HepG2 (cell line): ENCODE data around the gene GCLM. TPM values are rescaled to one million over a fixed set of nuclear protein-coding genes. Genes with fewer than 3 reads are reported as not detected.
A peak's percentile ranks its signal among the peaks of the same experiment; 100 is the strongest.

Experiments used
- ARID2 ChIP-seq: sonication (generic); formaldehyde crosslinking; IDR thresholded peaks from 2 replicates; pipeline ENCODE4 v1.8.1; 2022; ENCODE audit warnings: mild to moderate bottlenecking, missing genetic modification reagents, borderline replicate concordance
- GTF2F1 ChIP-seq: fragments of 150-350 bp; IDR thresholded peaks from 2 replicates; pipeline ENCODE4 v1.6.1; 2014; ENCODE audit warnings: low read length
- NFYC ChIP-seq: IDR thresholded peaks from 2 replicates; pipeline ENCODE4 v1.6.1; 2016; ENCODE audit warnings: missing genetic modification reagents, missing compliant biosample characterization
- NPAS2 ChIP-seq: sonication (generic); formaldehyde crosslinking; IDR thresholded peaks from 2 replicates; pipeline ENCODE4 v1.8.0; 2022; ENCODE audit warnings: mild to moderate bottlenecking, missing genetic modification reagents, borderline replicate concordance
- PAF1 ChIP-seq: IDR thresholded peaks from 2 replicates; pipeline ENCODE4 v1.6.1; 2016; ENCODE audit warnings: missing genetic modification reagents, missing compliant biosample characterization
- PCBP2 ChIP-seq: fragments of 200-400 bp; formaldehyde crosslinking; optimal IDR thresholded peaks from 2 replicates; pipeline ENCODE3; 2018; ENCODE audit warnings: low read length, low read depth; ENCODE audit not compliant: poor library complexity, severe bottlenecking
- PHF5A ChIP-seq: IDR thresholded peaks from one replicate; pipeline ENCODE4 v1.6.1; 2018; ENCODE audit warnings: low read depth, missing genetic modification reagents; ENCODE audit not compliant: unreplicated experiment
- RBAK ChIP-seq: sonication (generic); formaldehyde crosslinking; IDR thresholded peaks from 2 replicates; pipeline ENCODE4 v1.5.1; 2020; ENCODE audit warnings: mild to moderate bottlenecking, missing genetic modification reagents
- SRSF4 ChIP-seq: fragments of 200-400 bp; formaldehyde crosslinking; IDR thresholded peaks from one replicate; pipeline ENCODE4 v1.6.1; 2018; ENCODE audit warnings: mild to moderate bottlenecking, low read depth, low read length, moderate library complexity; ENCODE audit not compliant: poor library complexity, severe bottlenecking
- SUZ12 ChIP-seq: fragments of 150-350 bp; IDR thresholded peaks from 2 replicates; pipeline ENCODE4 v1.6.1; 2014; ENCODE audit warnings: low read depth, low read length
- ZMYM2 ChIP-seq: sonication (generic); formaldehyde crosslinking; IDR thresholded peaks from 2 replicates; pipeline ENCODE4 v1.8.0; 2022; ENCODE audit warnings: mild to moderate bottlenecking, missing genetic modification reagents
- ZNF256 ChIP-seq: sonication (generic); formaldehyde crosslinking; conservative IDR thresholded peaks from 2 replicates; pipeline ENCODE4 v1.4.0; 2020; ENCODE audit warnings: missing genetic modification reagents
- ZNF724P ChIP-seq: sonication (generic); formaldehyde crosslinking; IDR thresholded peaks from 2 replicates; pipeline ENCODE4 v1.8.0; 2022; ENCODE audit warnings: missing genetic modification reagents, borderline replicate concordance
- polyA plus RNA-seq, 8 experiments: library from polyadenylated mRNA; depleted of rRNA in 3 of 8; stranded (reverse) in 7 of 8; unstranded in 1 of 8; fragments of >200 nt; fragmentation: Illumina TruSeq in 4 of 8; extraction: Trizol in 4 of 8; gene quantifications; 2 replicates each; pipeline versions ENCODE4 v1.2.1 to v1.2.3, GENCODE V29; 2011 to 2016; ENCODE audit warnings: low read depth in 4 of 8, missing spikeins in 1 of 8, mixed read lengths in 1 of 8; ENCODE audit not compliant: insufficient read depth in 1 of 8
- total RNA-seq, 5 experiments: library from RNA; depleted of rRNA; stranded (reverse); fragments of >200 nt; fragmentation: Illumina TruSeq; extraction: Trizol; gene quantifications; 2 replicates each; pipeline ENCODE4 v1.2.3, GENCODE V29; 2016; ENCODE audit warnings: low read depth in 1 of 5
- TF ChIP-seq, protein P1 (sequence below): sonication (generic); formaldehyde crosslinking; IDR thresholded peaks from 2 replicates; pipeline ENCODE4 v1.4.0; 2020; ENCODE audit warnings: missing genetic modification reagents, borderline replicate concordance
- TF ChIP-seq, protein P2 (sequence below): sonication (generic); formaldehyde crosslinking; IDR thresholded peaks from 2 replicates; pipeline ENCODE4; 2020; ENCODE audit warnings: missing genetic modification reagents, mild to moderate bottlenecking, borderline replicate concordance
- TF ChIP-seq, protein P3 (sequence below): IDR thresholded peaks from 2 replicates; pipeline ENCODE4 v1.6.1; 2012; ENCODE audit warnings: inconsistent platforms
- TF ChIP-seq, protein P4 (sequence below): sonication (generic); formaldehyde crosslinking; IDR thresholded peaks from 2 replicates; pipeline ENCODE4 v1.5.1; 2020; ENCODE audit warnings: missing genetic modification reagents, mild to moderate bottlenecking, borderline replicate concordance

Gene GCLM
- total and polyA plus RNA-seq, 2 of the 13 experiments (the other 11 are each of a cell fraction or from before 2014, with no cell fraction given): 8.7 to 29.9 TPM

DNA sequence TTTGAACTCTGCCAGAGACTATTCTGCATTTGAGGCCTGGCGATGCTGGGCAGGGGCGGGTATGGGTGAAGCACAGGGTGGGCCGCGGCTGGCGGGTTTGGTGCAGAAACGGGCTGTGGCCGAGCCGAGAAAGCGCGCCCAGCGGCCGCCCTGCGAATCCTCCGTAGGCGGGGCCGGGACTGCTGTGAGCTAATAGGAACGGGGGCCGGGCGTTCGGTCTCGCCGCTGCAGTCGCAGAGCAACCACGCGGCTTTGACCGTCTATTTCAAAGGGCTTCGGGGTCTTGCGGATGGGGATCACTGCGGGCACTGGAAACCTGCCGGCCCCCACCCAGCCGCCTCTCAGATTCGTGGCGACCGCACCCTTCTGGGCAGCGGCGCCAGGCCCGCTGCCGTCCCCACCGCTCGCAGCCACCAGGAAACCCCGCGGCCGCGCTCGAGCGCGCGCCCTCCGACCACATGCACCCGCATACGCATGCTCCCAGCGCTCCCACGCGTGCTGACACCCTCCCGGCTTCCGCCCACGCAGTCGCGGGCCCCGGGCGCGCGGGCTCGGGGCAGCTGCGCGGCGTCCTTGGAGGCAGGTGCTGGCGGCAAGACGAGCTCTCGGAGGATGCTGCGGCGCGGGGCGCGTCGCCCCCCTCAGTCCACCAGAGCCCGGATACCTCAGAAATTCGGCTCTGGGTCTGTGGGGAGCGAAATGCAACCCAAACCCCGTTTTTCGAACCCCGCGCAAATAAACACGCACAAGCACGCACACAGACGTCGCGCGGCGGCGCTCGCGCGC lies 62.8 kb downstream of the GCLM start (continued):
- no peak for TF ChIP-seq PCBP2
- no peak for TF ChIP-seq SRSF4
- no peak for TF ChIP-seq ARID2 (CRISPR knock-in tag)
- TF ChIP-seq GTF2F1: no peak
- no peak for TF ChIP-seq ZNF724P (CRISPR knock-in tag)
- TF ChIP-seq NFYC (CRISPR knock-in tag): no peak
- no peak for TF ChIP-seq PAF1
- TF ChIP-seq, protein P1, sequence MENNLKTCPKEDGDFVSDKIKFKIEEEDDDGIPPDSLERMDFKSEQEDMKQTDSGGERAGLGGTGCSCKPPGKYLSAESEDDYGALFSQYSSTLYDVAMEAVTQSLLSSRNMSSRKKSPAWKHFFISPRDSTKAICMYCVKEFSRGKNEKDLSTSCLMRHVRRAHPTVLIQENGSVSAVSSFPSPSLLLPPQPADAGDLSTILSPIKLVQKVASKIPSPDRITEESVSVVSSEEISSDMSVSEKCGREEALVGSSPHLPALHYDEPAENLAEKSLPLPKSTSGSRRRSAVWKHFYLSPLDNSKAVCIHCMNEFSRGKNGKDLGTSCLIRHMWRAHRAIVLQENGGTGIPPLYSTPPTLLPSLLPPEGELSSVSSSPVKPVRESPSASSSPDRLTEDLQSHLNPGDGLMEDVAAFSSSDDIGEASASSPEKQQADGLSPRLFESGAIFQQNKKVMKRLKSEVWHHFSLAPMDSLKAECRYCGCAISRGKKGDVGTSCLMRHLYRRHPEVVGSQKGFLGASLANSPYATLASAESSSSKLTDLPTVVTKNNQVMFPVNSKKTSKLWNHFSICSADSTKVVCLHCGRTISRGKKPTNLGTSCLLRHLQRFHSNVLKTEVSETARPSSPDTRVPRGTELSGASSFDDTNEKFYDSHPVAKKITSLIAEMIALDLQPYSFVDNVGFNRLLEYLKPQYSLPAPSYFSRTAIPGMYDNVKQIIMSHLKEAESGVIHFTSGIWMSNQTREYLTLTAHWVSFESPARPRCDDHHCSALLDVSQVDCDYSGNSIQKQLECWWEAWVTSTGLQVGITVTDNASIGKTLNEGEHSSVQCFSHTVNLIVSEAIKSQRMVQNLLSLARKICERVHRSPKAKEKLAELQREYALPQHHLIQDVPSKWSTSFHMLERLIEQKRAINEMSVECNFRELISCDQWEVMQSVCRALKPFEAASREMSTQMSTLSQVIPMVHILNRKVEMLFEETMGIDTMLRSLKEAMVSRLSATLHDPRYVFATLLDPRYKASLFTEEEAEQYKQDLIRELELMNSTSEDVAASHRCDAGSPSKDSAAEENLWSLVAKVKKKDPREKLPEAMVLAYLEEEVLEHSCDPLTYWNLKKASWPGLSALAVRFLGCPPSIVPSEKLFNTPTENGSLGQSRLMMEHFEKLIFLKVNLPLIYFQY (CRISPR knock-in tag): no peak
- TF ChIP-seq ZMYM2 (CRISPR knock-in tag): 0 out of 2 replicates have a peak, but pooled peaks have one; percentile 17
- TF ChIP-seq PHF5A: no peak
- TF ChIP-seq, protein P2, sequence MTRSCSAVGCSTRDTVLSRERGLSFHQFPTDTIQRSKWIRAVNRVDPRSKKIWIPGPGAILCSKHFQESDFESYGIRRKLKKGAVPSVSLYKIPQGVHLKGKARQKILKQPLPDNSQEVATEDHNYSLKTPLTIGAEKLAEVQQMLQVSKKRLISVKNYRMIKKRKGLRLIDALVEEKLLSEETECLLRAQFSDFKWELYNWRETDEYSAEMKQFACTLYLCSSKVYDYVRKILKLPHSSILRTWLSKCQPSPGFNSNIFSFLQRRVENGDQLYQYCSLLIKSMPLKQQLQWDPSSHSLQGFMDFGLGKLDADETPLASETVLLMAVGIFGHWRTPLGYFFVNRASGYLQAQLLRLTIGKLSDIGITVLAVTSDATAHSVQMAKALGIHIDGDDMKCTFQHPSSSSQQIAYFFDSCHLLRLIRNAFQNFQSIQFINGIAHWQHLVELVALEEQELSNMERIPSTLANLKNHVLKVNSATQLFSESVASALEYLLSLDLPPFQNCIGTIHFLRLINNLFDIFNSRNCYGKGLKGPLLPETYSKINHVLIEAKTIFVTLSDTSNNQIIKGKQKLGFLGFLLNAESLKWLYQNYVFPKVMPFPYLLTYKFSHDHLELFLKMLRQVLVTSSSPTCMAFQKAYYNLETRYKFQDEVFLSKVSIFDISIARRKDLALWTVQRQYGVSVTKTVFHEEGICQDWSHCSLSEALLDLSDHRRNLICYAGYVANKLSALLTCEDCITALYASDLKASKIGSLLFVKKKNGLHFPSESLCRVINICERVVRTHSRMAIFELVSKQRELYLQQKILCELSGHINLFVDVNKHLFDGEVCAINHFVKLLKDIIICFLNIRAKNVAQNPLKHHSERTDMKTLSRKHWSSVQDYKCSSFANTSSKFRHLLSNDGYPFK: no peak
- TF ChIP-seq ZNF256 (CRISPR knock-in tag): 0 out of 2 replicates have a peak, but pooled peaks have one; percentile 38
- no peak for TF ChIP-seq NPAS2 (CRISPR knock-in tag)
- TF ChIP-seq, protein P3, sequence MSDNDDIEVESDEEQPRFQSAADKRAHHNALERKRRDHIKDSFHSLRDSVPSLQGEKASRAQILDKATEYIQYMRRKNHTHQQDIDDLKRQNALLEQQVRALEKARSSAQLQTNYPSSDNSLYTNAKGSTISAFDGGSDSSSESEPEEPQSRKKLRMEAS: peak; percentile 70
- TF ChIP-seq, protein P4, sequence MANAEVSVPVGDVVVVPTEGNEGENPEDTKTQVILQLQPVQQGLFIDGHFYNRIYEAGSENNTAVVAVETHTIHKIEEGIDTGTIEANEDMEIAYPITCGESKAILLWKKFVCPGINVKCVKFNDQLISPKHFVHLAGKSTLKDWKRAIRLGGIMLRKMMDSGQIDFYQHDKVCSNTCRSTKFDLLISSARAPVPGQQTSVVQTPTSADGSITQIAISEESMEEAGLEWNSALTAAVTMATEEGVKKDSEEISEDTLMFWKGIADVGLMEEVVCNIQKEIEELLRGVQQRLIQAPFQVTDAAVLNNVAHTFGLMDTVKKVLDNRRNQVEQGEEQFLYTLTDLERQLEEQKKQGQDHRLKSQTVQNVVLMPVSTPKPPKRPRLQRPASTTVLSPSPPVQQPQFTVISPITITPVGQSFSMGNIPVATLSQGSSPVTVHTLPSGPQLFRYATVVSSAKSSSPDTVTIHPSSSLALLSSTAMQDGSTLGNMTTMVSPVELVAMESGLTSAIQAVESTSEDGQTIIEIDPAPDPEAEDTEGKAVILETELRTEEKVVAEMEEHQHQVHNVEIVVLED (CRISPR knock-in tag): no peak; the same call in none of the 2 replicates
- TF ChIP-seq RBAK (CRISPR knock-in tag): no peak
- TF ChIP-seq SUZ12: no peak
